ENCODE data around the gene CXorf58. TPM values are rescaled to one million over a fixed set of nuclear protein-coding genes. Genes with fewer than 3 reads are reported as not detected.
"Not testable (repeated sequence)": the region's sequence is repeated elsewhere in the genome, so short reads cannot be mapped to it uniquely, and the experiment has no call there.

CXorf58 gene
- under 1 TPM in 1 of 2 donors, not detected in 1; 0.58 TPM for total RNA-seq

GRCh38 chrX:23907498-23908218, at the start of gene CXorf58, which contains the start of gene APOO:
TSS of gene CXorf58 (plus strand) at chrX:23908006. CDS start at chrX:23910303, 2,297 bp downstream.
TSS of gene APOO (minus strand) at chrX:23907938. CDS start at chrX:23907702, 236 bp downstream.
- Mint-ChIP-seq H3K36me3 (ENCODE audit: low read depth) (no peaks in the 10 kb centered on the region), H3K4me3 (peak within 1 kb of the TSS; percentile 59), H3K27me3 (no peaks in the 10 kb centered on the region), H3K27ac (peak within 1 kb of the TSS; percentile 73), H3K4me1 (no peaks in the 10 kb centered on the region), H3K9me3 (no peaks in the 10 kb centered on the region)
- peak; percentile 94 for ATAC-seq (replicated peaks)

GRCh38 chrX:23859238-23859637, 48.6 kb upstream of the CXorf58 start:
- H3K27me3 Mint-ChIP-seq; H3K4me1 Mint-ChIP-seq; H3K4me3 Mint-ChIP-seq; H3K36me3 Mint-ChIP-seq (ENCODE audit: low read depth); H3K27ac Mint-ChIP-seq; ATAC-seq (replicated peaks); H3K9me3 Mint-ChIP-seq: not testable (repeated sequence)

GRCh38 chrX:23861215-23861896, 46.5 kb upstream of the CXorf58 start:
- Mint-ChIP-seq H3K4me3 (no peak overlapping the region), H3K27me3 (no peaks in the 10 kb centered on the region), H3K4me1 (no peaks in the 10 kb centered on the region), H3K27ac (no peak overlapping the region), H3K9me3 (no peaks in the 10 kb centered on the region), H3K36me3 (ENCODE audit: low read depth) (peaks cover 5% of the 10 kb centered on the region)
- no peak for ATAC-seq (replicated peaks)

GRCh38 chrX:23861952-23862351, 45.9 kb upstream of the CXorf58 start:
- not testable (repeated sequence) for H3K36me3 Mint-ChIP-seq (ENCODE audit: low read depth); H3K27me3 Mint-ChIP-seq; H3K9me3 Mint-ChIP-seq; H3K4me3 Mint-ChIP-seq; H3K27ac Mint-ChIP-seq; H3K4me1 Mint-ChIP-seq
- ATAC-seq (replicated peaks): peak; percentile 43

GRCh38 chrX:23864742-23865326, 43.0 kb upstream of the CXorf58 start:
- Mint-ChIP-seq H3K4me1 (no peaks in the 10 kb centered on the region), H3K9me3 (no peaks in the 10 kb centered on the region), H3K27me3 (no peaks in the 10 kb centered on the region), H3K4me3 (no peak overlapping the region), H3K36me3 (ENCODE audit: low read depth) (peaks cover 5% of the 10 kb centered on the region), H3K27ac (no peak overlapping the region)
- ATAC-seq (replicated peaks): no peak

GRCh38 chrX:23870041-23870440, 37.8 kb upstream of the CXorf58 start:
- H3K4me1 Mint-ChIP-seq: no peaks in the 10 kb centered on the region
- no peaks in the 10 kb centered on the region for H3K9me3 Mint-ChIP-seq
- H3K27ac Mint-ChIP-seq: no peak overlapping the region
- ATAC-seq (replicated peaks): no peak
- no peaks in the 10 kb centered on the region for H3K27me3 Mint-ChIP-seq
- no peak overlapping the region for H3K4me3 Mint-ChIP-seq
- no peaks in the 10 kb centered on the region for H3K36me3 Mint-ChIP-seq (ENCODE audit: low read depth)

GRCh38 chrX:23871905-23872546, 35.8 kb upstream of the CXorf58 start:
- no peak overlapping the region for H3K27ac Mint-ChIP-seq
- H3K4me3 Mint-ChIP-seq: no peak overlapping the region
- no peaks in the 10 kb centered on the region for H3K9me3 Mint-ChIP-seq
- H3K36me3 Mint-ChIP-seq (ENCODE audit: low read depth): no peaks in the 10 kb centered on the region
- H3K27me3 Mint-ChIP-seq: no peaks in the 10 kb centered on the region
- no peak for ATAC-seq (replicated peaks)
- no peaks in the 10 kb centered on the region for H3K4me1 Mint-ChIP-seq

- H3K27me3 Mint-ChIP-seq: no peaks in the 10 kb centered on the region
These were observed 28.3 kb upstream of the CXorf58 start for GRCh38 chrX:23879380-23880090.

GRCh38 chrX:23883737-23884354, 24.0 kb upstream of the CXorf58 start:
- Mint-ChIP-seq H3K27me3 (no peaks in the 10 kb centered on the region), H3K9me3 (no peaks in the 10 kb centered on the region), H3K4me3 (peak overlapping the region; percentile 52), H3K27ac (peak overlapping the region; percentile 28), H3K4me1 (peaks cover 12% of the 10 kb centered on the region), H3K36me3 (ENCODE audit: low read depth) (no peaks in the 10 kb centered on the region)
- peak; percentile 98 for ATAC-seq (replicated peaks)

More at GRCh38 chrX:23879380-23880090, 28.3 kb upstream of the CXorf58 start:
- Mint-ChIP-seq H3K9me3 (no peaks in the 10 kb centered on the region), H3K4me1 (peaks cover 10% of the 10 kb centered on the region), H3K36me3 (ENCODE audit: low read depth) (no peaks in the 10 kb centered on the region), H3K4me3 (no peak overlapping the region), H3K27ac (no peak overlapping the region)
- ATAC-seq (replicated peaks): no peak

GRCh38 chrX:23884427-23885024, 23.3 kb upstream of the CXorf58 start:
- peaks cover 12% of the 10 kb centered on the region for H3K4me1 Mint-ChIP-seq
- no peak overlapping the region for H3K27ac Mint-ChIP-seq
- no peaks in the 10 kb centered on the region for H3K9me3 Mint-ChIP-seq
- no peaks in the 10 kb centered on the region for H3K36me3 Mint-ChIP-seq (ENCODE audit: low read depth)
- ATAC-seq (replicated peaks): no peak
- peak overlapping the region; percentile 52 for H3K4me3 Mint-ChIP-seq
- no peaks in the 10 kb centered on the region for H3K27me3 Mint-ChIP-seq

GRCh38 chrX:23885803-23886202, 22.0 kb upstream of the CXorf58 start:
- Mint-ChIP-seq H3K27me3 (no peaks in the 10 kb centered on the region), H3K36me3 (ENCODE audit: low read depth) (no peaks in the 10 kb centered on the region), H3K27ac (no peak overlapping the region), H3K4me1 (peaks cover 12% of the 10 kb centered on the region), H3K4me3 (no peak overlapping the region), H3K9me3 (no peaks in the 10 kb centered on the region)
- no peak for ATAC-seq (replicated peaks)

GRCh38 chrX:23887451-23887850, 20.4 kb upstream of the CXorf58 start:
- no peaks in the 10 kb centered on the region for H3K9me3 Mint-ChIP-seq
- peaks cover 12% of the 10 kb centered on the region for H3K4me1 Mint-ChIP-seq
- no peaks in the 10 kb centered on the region for H3K27me3 Mint-ChIP-seq
- ATAC-seq (replicated peaks): no peak
- no peak overlapping the region for H3K27ac Mint-ChIP-seq
- H3K4me3 Mint-ChIP-seq: no peak overlapping the region
- no peaks in the 10 kb centered on the region for H3K36me3 Mint-ChIP-seq (ENCODE audit: low read depth)

GRCh38 chrX:23887918-23888317, 19.9 kb upstream of the CXorf58 start:
- H3K27ac Mint-ChIP-seq: no peak overlapping the region
- peaks cover 12% of the 10 kb centered on the region for H3K4me1 Mint-ChIP-seq
- H3K4me3 Mint-ChIP-seq: no peak overlapping the region
- no peak for ATAC-seq (replicated peaks)
- no peaks in the 10 kb centered on the region for H3K36me3 Mint-ChIP-seq (ENCODE audit: low read depth)
- H3K27me3 Mint-ChIP-seq: no peaks in the 10 kb centered on the region
- no peaks in the 10 kb centered on the region for H3K9me3 Mint-ChIP-seq

Measured in activated T-helper 17 cell treated with anti-CD3 and anti-CD28 coated beads, Interleukin-2, amount 50 U/mL, for 72 hours (primary cell).